NCI-H524 treated with DMSO at 0.1 percent for 48 hours (cell line): Measurements from ENCODE around the gene CACUL1.

Experiments used
- DNase-seq: peaks from one replicate; lab custom pipeline; 2025; lab: John Stamatoyannopoulos, UW

CACUL1 gene

GRCh38 chr10:118732245-118733165 is 22.3 kb downstream of the CACUL1 start:
- DNase-seq, result no peak

GRCh38 chr10:118730756-118731456 is 23.9 kb downstream of the CACUL1 start:
- no peak for DNase-seq

GRCh38 chr10:118729641-118730258 is 25.0 kb downstream of the CACUL1 start:
- DNase-seq, result no peak

- DNase-seq, result no peak
These were observed 25.6 kb downstream of the CACUL1 start for GRCh38 chr10:118729200-118729599.

- DNase-seq, result no peak
These were observed 28.8 kb downstream of the CACUL1 start for GRCh38 chr10:118725886-118726500.

GRCh38 chr10:118723466-118723865 is 31.3 kb downstream of the CACUL1 start:
- no peak for DNase-seq

GRCh38 chr10:118721539-118721876 is 33.3 kb downstream of the CACUL1 start:
- no peak for DNase-seq

- no peak for DNase-seq
These were observed 33.9 kb downstream of the CACUL1 start for GRCh38 chr10:118720685-118721538.

- DNase-seq, result no peak
These were observed 40.4 kb downstream of the CACUL1 start for GRCh38 chr10:118714366-118714765.

- no peak for DNase-seq
These were observed 41.7 kb downstream of the CACUL1 start for GRCh38 chr10:118712930-118713634.

GRCh38 chr10:118712080-118712479 is 42.7 kb downstream of the CACUL1 start:
- no peak for DNase-seq

GRCh38 chr10:118710487-118710886 is 44.3 kb downstream of the CACUL1 start:
- no peak for DNase-seq

GRCh38 chr10:118708571-118708970 is 46.2 kb downstream of the CACUL1 start:
- no peak for DNase-seq

GRCh38 chr10:118704711-118705110 is 50.1 kb downstream of the CACUL1 start:
- DNase-seq, result no peak

- no peak for DNase-seq
These were observed 53.0 kb downstream of the CACUL1 start for GRCh38 chr10:118701529-118702323.

GRCh38 chr10:118698421-118698820 is 56.3 kb downstream of the CACUL1 start:
- DNase-seq, result no peak

GRCh38 chr10:118694848-118695247 is 59.9 kb downstream of the CACUL1 start:
- no peak for DNase-seq

- no peak for DNase-seq
These were observed 61.9 kb downstream of the CACUL1 start for GRCh38 chr10:118692872-118693271.

- no peak for DNase-seq
These were observed 65.5 kb downstream of the CACUL1 start for GRCh38 chr10:118689070-118689858.
